NCI-H748 (cell line): Measurements from ENCODE around the gene CFP.

ENCODE experiments used
- DNase-seq: peaks from one replicate; lab custom pipeline; 2025; ENCODE audit not compliant: unreplicated experiment; lab: John Stamatoyannopoulos, UW

Gene CFP

GRCh38 chrX:47638816-47639215, 9.1 kb upstream of the CFP start:
- DNase-seq = no peak

GRCh38 chrX:47637546-47638195, 7.9 kb upstream of the CFP start:
- no peak for DNase-seq

GRCh38 chrX:47634871-47635575, 5.3 kb upstream of the CFP start:
- no peak for DNase-seq

GRCh38 chrX:47633689-47634590, 4.2 kb upstream of the CFP start:
- DNase-seq = no peak

- no peak for DNase-seq
These were observed 2.9 kb upstream of the CFP start for GRCh38 chrX:47632666-47633065.

GRCh38 chrX:47631676-47632075, 1.9 kb upstream of the CFP start:
- no peak for DNase-seq

GRCh38 chrX:47628982-47629381, 748 bp downstream of the CFP start:
- no peak for DNase-seq

GRCh38 chrX:47625365-47625764, 4.4 kb downstream of the CFP start:
- no peak for DNase-seq

- DNase-seq = peak; percentile 93
These were observed 6.1 kb downstream of the CFP start for GRCh38 chrX:47623540-47624027.

- no peak for DNase-seq
These were observed 7.9 kb downstream of the CFP start for GRCh38 chrX:47621851-47622250.

- DNase-seq = no peak
These were observed 9.4 kb downstream of the CFP start for GRCh38 chrX:47620303-47620685.

GRCh38 chrX:47619486-47620302, 10.0 kb downstream of the CFP start, which contains the start of gene SYN1:
Gene SYN1 (minus strand): TSS chrX:47619857. CDS start chrX:47619728, 129 bp downstream.
- DNase-seq = peak; percentile 91

GRCh38 chrX:47618923-47619485, 10.7 kb downstream of the CFP start:
- no peak for DNase-seq

GRCh38 chrX:47614618-47615017, 15.1 kb downstream of the CFP start:
- no peak for DNase-seq

- no peak for DNase-seq
These were observed 16.6 kb downstream of the CFP start for GRCh38 chrX:47613082-47613481.

- DNase-seq = no peak
These were observed 17.3 kb downstream of the CFP start for GRCh38 chrX:47612418-47612817.

- DNase-seq = no peak
These were observed 17.8 kb downstream of the CFP start for GRCh38 chrX:47611926-47612325.

- DNase-seq = no peak
These were observed 18.2 kb downstream of the CFP start for GRCh38 chrX:47611489-47611888.

- no peak for DNase-seq
These were observed 19.2 kb downstream of the CFP start for GRCh38 chrX:47610511-47610910.

- DNase-seq = no peak
These were observed 21.5 kb downstream of the CFP start for GRCh38 chrX:47608130-47608810.
